A549 (cell line): ENCODE measurements around the gene VEGFC. TPM values are rescaled to one million over a fixed set of nuclear protein-coding genes. Genes with fewer than 3 reads are reported as not detected.

Experiments
- ATAC-seq, 2 experiments: fragments of 200-7000 bp in 1 of 2; fragments of >200 bp in 1 of 2; cut with Nextera tagmentation in 1 of 2; cut with Tn5 transposase in 1 of 2; 3 replicates each; pipeline versions ENCODE4 v1.8.0 to v1.9.1; 2018 to 2020; ENCODE audit warnings: mild to moderate bottlenecking in 1 of 2, moderate library complexity in 1 of 2
- CTCF ChIA-PET: fragments of 300-600 bp; sonication (Branson Sonifier 250); formaldehyde crosslinking; extraction: SDS; loops from one replicate; lab custom pipeline; 2021; ENCODE audit warnings: antibody characterized with exemption, inconsistent platforms; lab: Yijun Ruan, JAX
- POLR2A ChIA-PET: fragments of 350-600 bp; formaldehyde crosslinking; extraction: SDS; loops from one replicate; lab custom pipeline; 2021; ENCODE audit warnings: antibody characterized with exemption, inconsistent platforms; lab: Yijun Ruan, JAX
- DNase-seq, 2 experiments: peaks; one replicate each; pipeline versions ENCODE4 v3.0.0 to v3.0.0-alpha.2; 2011 to 2016; ENCODE audit warnings: low read depth in 1 of 2, low spot score in 1 of 2
- FAIRE-seq: peaks from 2 replicates; lab custom pipeline; 2011; peaks lifted over from hg19 to GRCh38; lab: Jason Lieb, UNC
- H3K27ac ChIP-seq, 2 experiments: fragments of >200 bp; sonication (Bioruptor Twin); formaldehyde crosslinking; 3 replicates each; pipeline ENCODE4 v1.5.1; 2016 to 2017
- H3K4me1 ChIP-seq: fragments of >200 bp; sonication (Bioruptor Twin); formaldehyde crosslinking; 3 replicates; pipeline ENCODE4 v1.6.1; 2016
- H3K4me2 ChIP-seq: fragments of >200 bp; sonication (Bioruptor Twin); formaldehyde crosslinking; 3 replicates; pipeline ENCODE4 v1.6.1; 2016
- H3K4me3 ChIP-seq: fragments of >200 bp; sonication (Bioruptor Twin); formaldehyde crosslinking; 3 replicates; pipeline ENCODE4 v1.5.1; 2016
- H3K9me3 ChIP-seq: fragments of >200 bp; sonication (Bioruptor Twin); formaldehyde crosslinking; 3 replicates; pipeline ENCODE4 v1.6.1; 2016
- ATOH8 ChIP-seq: fragments of 250-450 bp; sonication (Bioruptor Pico); IDR thresholded peaks from 2 replicates; pipeline ENCODE4 v1.5.0; 2020; ENCODE audit warnings: low read depth, mild to moderate bottlenecking, moderate library complexity
- CBX8 ChIP-seq: fragments of 200-600 bp; sonication (generic); IDR thresholded peaks from 2 replicates; pipeline ENCODE4 v1.6.1; 2016
- CHD2 ChIP-seq: fragments of 150-350 bp; IDR thresholded peaks from 2 replicates; pipeline ENCODE4 v1.6.1; 2014; ENCODE audit warnings: low read length; ENCODE audit not compliant: partially characterized antibody
- EHMT2 ChIP-seq: fragments of 200-600 bp; sonication (generic); IDR thresholded peaks from 2 replicates; pipeline ENCODE4 v1.6.1; 2016; ENCODE audit warnings: antibody characterized with exemption, low read depth, mild to moderate bottlenecking, moderate library complexity
- ELK1 ChIP-seq: fragments of 150-350 bp; IDR thresholded peaks from 2 replicates; pipeline ENCODE4 v1.6.1; 2014; ENCODE audit warnings: low read depth, mild to moderate bottlenecking, low read length
- HES2 ChIP-seq: fragments of >200 bp; sonication (Bioruptor Twin); formaldehyde crosslinking; IDR thresholded peaks from 2 replicates; pipeline ENCODE4 v1.6.1; 2016
- HEYL ChIP-seq: fragments of 250-450 bp; sonication (Bioruptor Pico); IDR thresholded peaks from 2 replicates; pipeline ENCODE4 v1.8.0; 2021; ENCODE audit warnings: mild to moderate bottlenecking, moderate library complexity
- HOXB5 ChIP-seq: fragments of 250-450 bp; sonication (Bioruptor Pico); IDR thresholded peaks from 2 replicates; pipeline ENCODE4 v1.5.0; 2020; ENCODE audit warnings: mild to moderate bottlenecking, moderate library complexity
- NFE2L2 ChIP-seq: fragments of 150-350 bp; conservative IDR thresholded peaks from 2 replicates; pipeline ENCODE4 v1.6.1; 2014; ENCODE audit warnings: low read length
- PBX3 ChIP-seq: IDR thresholded peaks from 2 replicates; pipeline ENCODE4 v1.6.1; 2012
- PHF8 ChIP-seq: fragments of 200-600 bp; sonication (generic); IDR thresholded peaks from 2 replicates; pipeline ENCODE4 v1.6.1; 2016; ENCODE audit warnings: low read depth, mild to moderate bottlenecking, antibody characterized with exemption, moderate library complexity, borderline replicate concordance
- POLR2A ChIP-seq: IDR thresholded peaks from 2 replicates; pipeline ENCODE4 v1.6.1; 2012; ENCODE audit warnings: mild to moderate bottlenecking, low read length
- REST ChIP-seq: fragments of 200-600 bp; sonication (generic); IDR thresholded peaks from 2 replicates; pipeline ENCODE4 v1.6.1; 2016; ENCODE audit warnings: antibody characterized with exemption, mild to moderate bottlenecking, moderate library complexity
- RNF2 ChIP-seq: fragments of 200-600 bp; sonication (generic); IDR thresholded peaks from 2 replicates; pipeline ENCODE4 v1.6.1; 2016; ENCODE audit warnings: low read depth, mild to moderate bottlenecking, antibody characterized with exemption, moderate library complexity, borderline replicate concordance
- TFCP2L1 ChIP-seq: fragments of 250-450 bp; sonication (Bioruptor Pico); IDR thresholded peaks from 2 replicates; pipeline ENCODE4 v1.5.0; 2021; ENCODE audit warnings: mild to moderate bottlenecking
- USF2 ChIP-seq: fragments of 450-650 bp; IDR thresholded peaks from 2 replicates; pipeline ENCODE4 v1.6.1; 2014; ENCODE audit warnings: antibody characterized with exemption
- ZC3H11A ChIP-seq: fragments of 450-650 bp; IDR thresholded peaks from 2 replicates; pipeline ENCODE4 v1.6.1; 2014; ENCODE audit warnings: antibody characterized with exemption, mild to moderate bottlenecking
- ZSCAN20 ChIP-seq: fragments of 250-450 bp; sonication (Bioruptor Pico); IDR thresholded peaks from 2 replicates; pipeline ENCODE4 v1.8.0; 2022; ENCODE audit warnings: mild to moderate bottlenecking, moderate library complexity
- WGBS: methylation state at CpG from one replicate; pipeline ENCODE4 v1.1.6; 2017; ENCODE audit errors: missing lambda C conversion rate; 5-methylcytosine and 5-hydroxymethylcytosine counted together
- polyA plus RNA-seq, 4 experiments: library from polyadenylated mRNA; depleted of rRNA in 3 of 4; stranded (reverse); fragments of >200 nt; fragmentation: RNase III in 1 of 4; extraction: RNeasy Plus Mini Kit Qiagen cat#74134 plus additional on column Dnase treatment in 1 of 4; gene quantifications; 2 replicates in 3 of 4; 3 replicates in 1 of 4; pipeline ENCODE4 v1.2.3, GENCODE V29; 2011 to 2017

The VEGFC gene
- polyA plus RNA-seq, 2 of the 4 experiments (the other 2 are of a cell fraction), result 11.6 to 14.4 TPM

- H3K27ac ChIP-seq, result no peak overlapping the region
- FAIRE-seq (no peak), DNase-seq (no peak), ATAC-seq (no peak)
- no peak overlapping the region for H3K4me2 ChIP-seq
- no peak overlapping the region for H3K4me3 ChIP-seq
- CTCF ChIA-PET, result no interaction called here
- POLR2A ChIA-PET, result no interaction called here
- 86% methylated on average over 3 of the region's 3 CpGs for WGBS
- peaks cover 18% of the 10 kb centered on the region for H3K4me1 ChIP-seq
- no peak for TF ChIP-seq USF2
- no peaks in the 10 kb centered on the region for H3K9me3 ChIP-seq
Observed at GRCh38 chr4:176746846-176747245, 45.9 kb downstream of the VEGFC start.

GRCh38 chr4:176745902-176746301 is 46.8 kb downstream of the VEGFC start:
- Histone ChIP-seq H3K9me3 (no peaks in the 10 kb centered on the region), H3K4me2 (no peak overlapping the region), H3K27ac (no peak overlapping the region), H3K4me1 (peaks cover 18% of the 10 kb centered on the region), H3K4me3 (no peak overlapping the region)
- ATAC-seq, result no peak
- TF ChIP-seq CBX8, result no peak
- TF ChIP-seq NFE2L2, result no peak
- DNase-seq, result no peak
- FAIRE-seq, result no peak
- POLR2A ChIA-PET, result no interaction called here
- CTCF ChIA-PET, result no interaction called here

- ChIA-PET POLR2A (no interaction called here), CTCF (interaction anchor here (1.3 kb wide), 1 partner anchor 108 kb away, joined by 3 read pairs; no protein-coding TSS in a partner anchor)
- 96% methylated on average over 2 of the region's 2 CpGs for WGBS
- Histone ChIP-seq H3K4me1 (peaks cover 12% of the 10 kb centered on the region; the same call in 1 of the 3 replicates), H3K27ac (no peak overlapping the region), H3K4me3 (no peak overlapping the region), H3K4me2 (no peak overlapping the region), H3K9me3 (no peaks in the 10 kb centered on the region)
- FAIRE-seq, result no peak
- no peak for ATAC-seq
- DNase-seq, result no peak
- TF ChIP-seq POLR2A (no peak), ZC3H11A (no peak), ZSCAN20 (CRISPR knock-in tag) (no peak), RNF2 (no peak), NFE2L2 (no peak), HOXB5 (CRISPR knock-in tag) (no peak), TFCP2L1 (CRISPR knock-in tag) (no peak), HEYL (CRISPR knock-in tag) (no peak), HES2 (no peak), EHMT2 (no peak), USF2 (no peak)
Observed at GRCh38 chr4:176744091-176744490, 48.6 kb downstream of the VEGFC start.

- DNase-seq (no peak), ATAC-seq (no peak), FAIRE-seq (no peak)
- Histone ChIP-seq H3K4me1 (peaks cover 7% of the 10 kb centered on the region; the same call in 1 of the 3 replicates), H3K9me3 (no peaks in the 10 kb centered on the region), H3K4me2 (no peak overlapping the region), H3K4me3 (no peak overlapping the region), H3K27ac (no peak overlapping the region)
- 91% methylated on average over 6 of the region's 6 CpGs for WGBS
- ChIA-PET CTCF (no interaction called here), POLR2A (no interaction called here)
- no peak for TF ChIP-seq PBX3
Observed at GRCh38 chr4:176742211-176742610, 50.5 kb downstream of the VEGFC start.

GRCh38 chr4:176741253-176741652 is 51.5 kb downstream of the VEGFC start:
- Histone ChIP-seq H3K4me1 (peaks cover 6% of the 10 kb centered on the region; the same call in 1 of the 3 replicates), H3K27ac (no peak overlapping the region), H3K4me2 (no peak overlapping the region), H3K4me3 (no peak overlapping the region), H3K9me3 (no peaks in the 10 kb centered on the region)
- WGBS, result 71% methylated on average over 4 of the region's 4 CpGs
- DNase-seq, result no peak
- ChIA-PET CTCF (no interaction called here), POLR2A (no interaction called here)
- no peak for ATAC-seq
- FAIRE-seq, result no peak
- TF ChIP-seq REST (no peak), ELK1 (no peak), ATOH8 (CRISPR knock-in tag) (no peak), CHD2 (no peak), PHF8 (no peak)
